ENCODE data around the gene LY6G6C. TPM values are rescaled to one million over a fixed set of nuclear protein-coding genes. Genes with fewer than 3 reads are reported as not detected.

The LY6G6C gene
- total RNA-seq, 1 donor from 2014 or later: not detected

DNA sequence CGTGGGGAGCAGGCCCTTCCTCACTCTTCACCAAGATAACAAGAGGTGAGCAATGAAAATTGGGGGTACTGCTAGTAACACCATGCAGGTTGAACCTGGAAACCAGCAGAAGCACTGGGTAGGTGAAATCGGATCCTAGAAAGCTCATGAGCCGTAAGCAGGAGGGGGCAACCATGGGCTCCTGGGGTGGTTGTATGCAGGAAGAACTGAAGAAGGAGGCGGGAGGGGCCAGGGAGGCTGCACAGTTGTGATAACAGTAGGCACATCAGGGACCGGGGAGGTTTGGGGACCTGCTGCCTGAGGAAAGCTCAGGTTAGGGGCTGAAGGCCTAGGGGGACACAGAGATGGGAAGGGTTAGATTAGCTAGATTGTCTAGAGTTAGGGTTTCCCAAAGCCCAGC lies 35.1 kb downstream of the LY6G6C start:
- Histone ChIP-seq H3K9ac (ENCODE audit: low read depth in 1 of 3, low read length in 3 of 3) (no peak overlapping the region), H3K27me3 (ENCODE audit: control insufficient read depth in 3 of 3, insufficient read depth in 3 of 3, low read length in 3 of 3) (no peaks in the 10 kb centered on the region), H3K36me3 (ENCODE audit: control insufficient read depth in 3 of 3, insufficient read depth in 3 of 3, low read length in 3 of 3) (peaks cover 53 to 62% (median 56%) of the 10 kb centered on the region in 3 donors), H3K4me3 (ENCODE audit: low read length in 3 of 3) (no peak overlapping the region), H3K27ac (ENCODE audit: low read depth, low read length) (no peak overlapping the region), H3K9me3 (ENCODE audit: control insufficient read depth in 3 of 3, low read length in 3 of 3) (no peaks in the 10 kb centered on the region), H3K4me1 (ENCODE audit: control insufficient read depth in 3 of 3, insufficient read depth in 3 of 3, low read length in 3 of 3) (peaks cover 2 to 4% (median 2%) of the 10 kb centered on the region in 3 donors)

- H3K9ac ChIP-seq (ENCODE audit: low read depth in 1 of 3, low read length in 3 of 3): no peak overlapping the region
These were observed 38.0 kb downstream of the LY6G6C start for GRCh38 chr6:31683591-31683990.

GRCh38 chr6:31681135-31681671 lies 40.3 kb downstream of the LY6G6C start:
- H3K27me3 ChIP-seq (ENCODE audit: control insufficient read depth in 3 of 3, insufficient read depth in 3 of 3, low read length in 3 of 3): no peaks in the 10 kb centered on the region
- H3K9me3 ChIP-seq (ENCODE audit: control insufficient read depth in 3 of 3, low read length in 3 of 3): no peaks in the 10 kb centered on the region
- H3K36me3 ChIP-seq (ENCODE audit: control insufficient read depth in 3 of 3, insufficient read depth in 3 of 3, low read length in 3 of 3): peaks cover 2 to 11% (median 7%) of the 10 kb centered on the region in 3 donors
- H3K4me3 ChIP-seq (ENCODE audit: low read length in 3 of 3): peak overlapping the region; percentile 74 to 81 (median 81)
- peak overlapping the region; percentile 59 for H3K27ac ChIP-seq (ENCODE audit: low read depth, low read length)
- H3K9ac ChIP-seq (ENCODE audit: low read depth in 1 of 3, low read length in 3 of 3): peak overlapping the region; percentile 74 to 80 (median 78)
- peaks cover 15 to 25% (median 18%) of the 10 kb centered on the region in 3 donors for H3K4me1 ChIP-seq (ENCODE audit: control insufficient read depth in 3 of 3, insufficient read depth in 3 of 3, low read length in 3 of 3)

More at GRCh38 chr6:31683591-31683990, 38.0 kb downstream of the LY6G6C start:
- Histone ChIP-seq H3K36me3 (ENCODE audit: control insufficient read depth in 3 of 3, insufficient read depth in 3 of 3, low read length in 3 of 3) (peaks cover 26 to 33% (median 29%) of the 10 kb centered on the region in 3 donors), H3K4me1 (ENCODE audit: control insufficient read depth in 3 of 3, insufficient read depth in 3 of 3, low read length in 3 of 3) (peaks cover 15 to 25% (median 18%) of the 10 kb centered on the region in 3 donors), H3K9me3 (ENCODE audit: control insufficient read depth in 3 of 3, low read length in 3 of 3) (no peaks in the 10 kb centered on the region), H3K4me3 (ENCODE audit: low read length in 3 of 3) (no peak overlapping the region), H3K27ac (ENCODE audit: low read depth, low read length) (no peak overlapping the region), H3K27me3 (ENCODE audit: control insufficient read depth in 3 of 3, insufficient read depth in 3 of 3, low read length in 3 of 3) (no peaks in the 10 kb centered on the region)

DNA sequence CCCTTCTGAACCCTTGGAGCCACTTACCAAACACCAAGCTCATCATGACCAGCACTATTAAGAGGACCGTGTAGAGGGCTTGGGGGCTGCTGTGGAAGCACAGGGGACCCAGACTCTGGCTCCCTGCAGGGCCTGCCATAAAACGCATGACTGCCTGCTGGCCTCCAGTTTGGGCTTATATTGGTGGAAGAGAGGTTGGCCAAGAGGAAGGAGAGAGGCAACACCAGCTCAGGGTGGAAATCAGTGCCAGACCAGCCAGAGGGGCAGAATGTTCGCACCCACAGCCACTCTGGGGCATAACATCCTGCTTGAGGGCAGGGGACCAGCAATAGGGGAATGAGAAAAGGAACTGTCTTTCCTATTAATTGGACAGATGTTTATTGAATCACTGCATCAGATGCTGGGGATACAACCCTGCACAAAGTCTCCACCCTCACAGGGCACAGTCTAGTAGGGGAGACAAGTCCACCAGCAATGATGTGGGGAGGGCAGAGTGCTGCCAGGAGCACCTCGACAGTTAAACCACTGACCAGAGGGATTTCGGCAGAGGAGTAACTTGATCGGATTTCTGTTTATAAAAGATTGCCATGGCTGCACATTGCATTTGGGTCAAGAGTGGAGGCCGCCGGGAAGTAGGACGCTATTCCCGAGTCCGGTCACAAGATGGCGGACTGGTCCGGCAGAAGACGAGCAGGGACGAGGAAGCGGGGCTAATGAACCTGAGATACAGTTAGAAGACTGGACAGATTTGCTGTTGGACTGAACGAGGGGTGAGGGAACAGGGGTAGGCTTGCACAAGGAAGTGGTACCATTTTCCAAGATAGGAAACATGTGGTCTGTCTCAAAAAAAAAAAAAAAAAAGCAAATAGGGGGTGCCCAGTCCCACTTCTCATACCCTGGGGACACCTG lies 41.1 kb downstream of the LY6G6C start, which contains the start of gene LY6G5C:
TSS of gene LY6G5C (minus strand) at position 842 of the 909 bp plus-strand sequence. CDS start at position 148, 694 bp downstream.
- H3K27ac ChIP-seq (ENCODE audit: low read depth, low read length): peak within 1 kb of the TSS; percentile 59
- no peaks in the 10 kb centered on the region for H3K27me3 ChIP-seq (ENCODE audit: control insufficient read depth in 3 of 3, insufficient read depth in 3 of 3, low read length in 3 of 3)
- H3K4me1 ChIP-seq (ENCODE audit: control insufficient read depth in 3 of 3, insufficient read depth in 3 of 3, low read length in 3 of 3): peaks cover 15 to 25% (median 18%) of the 10 kb centered on the region in 3 donors
- H3K36me3 ChIP-seq (ENCODE audit: control insufficient read depth in 3 of 3, insufficient read depth in 3 of 3, low read length in 3 of 3): peaks cover 1 to 6% (median 4%) of the 10 kb centered on the region in 3 donors
- H3K9me3 ChIP-seq (ENCODE audit: control insufficient read depth in 3 of 3, low read length in 3 of 3): no peaks in the 10 kb centered on the region
- peak within 1 kb of the TSS; percentile 74 to 81 (median 81) for H3K4me3 ChIP-seq (ENCODE audit: low read length in 3 of 3)
- H3K9ac ChIP-seq (ENCODE audit: low read depth in 1 of 3, low read length in 3 of 3): peak within 1 kb of the TSS; percentile 74 to 80 (median 78)

- H3K9ac ChIP-seq (ENCODE audit: low read depth in 1 of 3, low read length in 3 of 3): no peak overlapping the region
- no peaks in the 10 kb centered on the region for H3K9me3 ChIP-seq (ENCODE audit: control insufficient read depth in 3 of 3, low read length in 3 of 3)
- no peaks in the 10 kb centered on the region for H3K27me3 ChIP-seq (ENCODE audit: control insufficient read depth in 3 of 3, insufficient read depth in 3 of 3, low read length in 3 of 3)
- H3K27ac ChIP-seq (ENCODE audit: low read depth, low read length): no peak overlapping the region
- no peak overlapping the region for H3K4me3 ChIP-seq (ENCODE audit: low read length in 3 of 3)
- peaks cover 4 to 12% (median 7%) of the 10 kb centered on the region in 3 donors for H3K36me3 ChIP-seq (ENCODE audit: control insufficient read depth in 3 of 3, insufficient read depth in 3 of 3, low read length in 3 of 3)
- H3K4me1 ChIP-seq (ENCODE audit: control insufficient read depth in 3 of 3, insufficient read depth in 3 of 3, low read length in 3 of 3): peaks cover 15 to 25% (median 18%) of the 10 kb centered on the region in 3 donors
These were observed 43.6 kb downstream of the LY6G6C start for GRCh38 chr6:31677955-31678354.

GRCh38 chr6:31676904-31677303 lies 44.6 kb downstream of the LY6G6C start:
- H3K27me3 ChIP-seq (ENCODE audit: control insufficient read depth in 3 of 3, insufficient read depth in 3 of 3, low read length in 3 of 3): no peaks in the 10 kb centered on the region
- no peaks in the 10 kb centered on the region for H3K9me3 ChIP-seq (ENCODE audit: control insufficient read depth in 3 of 3, low read length in 3 of 3)
- peaks cover 11 to 20% (median 11%) of the 10 kb centered on the region in 3 donors for H3K36me3 ChIP-seq (ENCODE audit: control insufficient read depth in 3 of 3, insufficient read depth in 3 of 3, low read length in 3 of 3)

GRCh38 chr6:31676322-31676903 lies 45.1 kb downstream of the LY6G6C start:
- Histone ChIP-seq H3K36me3 (ENCODE audit: control insufficient read depth in 3 of 3, insufficient read depth in 3 of 3, low read length in 3 of 3) (peaks cover 16 to 25% (median 16%) of the 10 kb centered on the region in 3 donors), H3K27me3 (ENCODE audit: control insufficient read depth in 3 of 3, insufficient read depth in 3 of 3, low read length in 3 of 3) (no peaks in the 10 kb centered on the region), H3K27ac (ENCODE audit: low read depth, low read length) (no peak overlapping the region), H3K9ac (ENCODE audit: low read depth in 1 of 3, low read length in 3 of 3) (no peak overlapping the region), H3K9me3 (ENCODE audit: control insufficient read depth in 3 of 3, low read length in 3 of 3) (no peaks in the 10 kb centered on the region), H3K4me3 (ENCODE audit: low read length in 3 of 3) (no peak overlapping the region), H3K4me1 (ENCODE audit: control insufficient read depth in 3 of 3, insufficient read depth in 3 of 3, low read length in 3 of 3) (peaks cover 11 to 22% (median 16%) of the 10 kb centered on the region in 3 donors)

More at GRCh38 chr6:31676904-31677303, 44.6 kb downstream of the LY6G6C start:
- H3K4me3 ChIP-seq (ENCODE audit: low read length in 3 of 3): no peak overlapping the region
- H3K9ac ChIP-seq (ENCODE audit: low read depth in 1 of 3, low read length in 3 of 3): no peak overlapping the region
- peaks cover 15 to 25% (median 18%) of the 10 kb centered on the region in 3 donors for H3K4me1 ChIP-seq (ENCODE audit: control insufficient read depth in 3 of 3, insufficient read depth in 3 of 3, low read length in 3 of 3)
- no peak overlapping the region for H3K27ac ChIP-seq (ENCODE audit: low read depth, low read length)

DNA sequence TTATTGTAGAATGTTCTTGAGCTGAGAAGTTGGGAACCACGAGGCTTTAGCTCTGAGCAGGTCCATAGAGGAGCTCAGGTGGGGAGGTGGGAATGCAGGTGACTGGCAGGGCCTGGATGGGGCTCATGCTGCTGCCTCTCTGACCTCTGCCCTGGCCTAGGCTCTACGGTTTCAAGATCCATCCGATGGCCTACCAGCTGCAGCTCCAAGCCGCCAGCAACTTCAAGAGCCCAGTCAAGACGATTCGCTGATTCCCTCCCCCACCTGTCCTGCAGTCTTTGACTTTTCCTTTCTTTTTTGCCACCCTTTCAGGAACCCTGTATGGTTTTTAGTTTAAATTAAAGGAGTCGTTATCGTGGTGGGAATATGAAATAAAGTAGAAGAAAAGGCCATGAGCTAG lies 51.9 kb downstream of the LY6G6C start, which contains the start of gene LY6G5B:
TSS of gene LY6G5B (plus strand) at position 301 of the 400 bp plus-strand sequence. CDS start 975 bp downstream, outside the sequence.
- H3K36me3 ChIP-seq (ENCODE audit: control insufficient read depth in 3 of 3, insufficient read depth in 3 of 3, low read length in 3 of 3): peaks cover 57 to 69% (median 59%) of the 10 kb centered on the region in 3 donors
- H3K9me3 ChIP-seq (ENCODE audit: control insufficient read depth in 3 of 3, low read length in 3 of 3): no peaks in the 10 kb centered on the region
- H3K9ac ChIP-seq (ENCODE audit: low read depth in 1 of 3, low read length in 3 of 3): no peak within 1 kb of the TSS
- H3K27me3 ChIP-seq (ENCODE audit: control insufficient read depth in 3 of 3, insufficient read depth in 3 of 3, low read length in 3 of 3): no peaks in the 10 kb centered on the region
- no peak within 1 kb of the TSS for H3K4me3 ChIP-seq (ENCODE audit: low read length in 3 of 3)
- H3K27ac ChIP-seq (ENCODE audit: low read depth, low read length): no peak within 1 kb of the TSS
- peaks cover 10 to 32% (median 13%) of the 10 kb centered on the region in 3 donors for H3K4me1 ChIP-seq (ENCODE audit: control insufficient read depth in 3 of 3, insufficient read depth in 3 of 3, low read length in 3 of 3)

All from skeletal muscle tissue (tissue), 4 donors.